Activated T-cell treated with anti-CD3 and anti-CD28 coated beads, Interleukin-2, amount 50 U/mL, for 1 hour (primary cell): ENCODE measurements around the gene ABHD11.

Experiments used
- DNase-seq: peaks from one replicate; pipeline ENCODE4 v3.0.0-alpha.2; 2020

Gene ABHD11

DNA sequence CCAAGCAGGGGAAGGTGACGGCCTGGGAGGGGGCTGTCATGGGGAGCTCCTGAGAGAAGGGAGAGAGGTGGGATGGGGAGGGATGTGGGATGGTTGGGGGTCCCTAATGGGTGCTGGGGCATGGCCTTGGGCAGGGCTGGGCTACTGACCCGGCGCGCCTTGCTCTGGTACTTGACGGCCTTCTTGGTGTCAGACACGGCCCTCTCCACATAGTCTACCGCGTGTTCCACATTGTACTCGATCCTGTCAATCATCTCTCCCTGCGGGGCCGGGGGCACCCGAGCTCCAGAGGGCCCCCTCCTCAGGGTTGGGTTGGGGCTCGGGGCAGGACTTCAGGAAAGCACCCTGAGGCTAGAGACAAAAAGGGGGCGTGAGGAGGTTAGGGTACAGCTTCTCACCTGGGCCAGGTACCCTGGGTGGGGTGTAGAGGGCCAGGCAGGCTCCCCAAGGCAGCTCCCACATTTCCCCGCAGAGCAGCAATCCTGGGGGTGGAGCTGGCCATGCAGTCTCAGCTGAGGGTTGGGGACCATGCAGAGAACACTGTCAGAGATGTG is 37.9 kb downstream of the ABHD11 start:
- DNase-seq = no peak

DNA sequence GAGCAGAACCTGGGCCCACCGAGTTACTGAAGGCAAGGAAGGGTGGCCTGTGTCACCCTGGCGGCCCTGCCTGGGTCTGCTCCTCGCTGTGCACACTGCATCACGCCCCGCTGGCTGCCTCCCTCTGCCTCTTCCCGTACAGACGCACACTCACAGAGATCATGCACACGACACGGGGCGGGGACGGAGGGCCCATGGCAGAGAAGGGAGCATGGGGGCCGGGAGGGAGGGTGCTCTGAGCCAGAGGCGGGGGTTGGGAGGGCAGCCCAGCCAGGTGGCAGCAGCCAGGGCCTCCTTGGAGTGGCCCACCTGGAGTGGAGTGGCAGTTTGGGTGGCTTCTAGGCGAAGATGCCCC is 38.6 kb downstream of the ABHD11 start:
- no peak for DNase-seq

DNA sequence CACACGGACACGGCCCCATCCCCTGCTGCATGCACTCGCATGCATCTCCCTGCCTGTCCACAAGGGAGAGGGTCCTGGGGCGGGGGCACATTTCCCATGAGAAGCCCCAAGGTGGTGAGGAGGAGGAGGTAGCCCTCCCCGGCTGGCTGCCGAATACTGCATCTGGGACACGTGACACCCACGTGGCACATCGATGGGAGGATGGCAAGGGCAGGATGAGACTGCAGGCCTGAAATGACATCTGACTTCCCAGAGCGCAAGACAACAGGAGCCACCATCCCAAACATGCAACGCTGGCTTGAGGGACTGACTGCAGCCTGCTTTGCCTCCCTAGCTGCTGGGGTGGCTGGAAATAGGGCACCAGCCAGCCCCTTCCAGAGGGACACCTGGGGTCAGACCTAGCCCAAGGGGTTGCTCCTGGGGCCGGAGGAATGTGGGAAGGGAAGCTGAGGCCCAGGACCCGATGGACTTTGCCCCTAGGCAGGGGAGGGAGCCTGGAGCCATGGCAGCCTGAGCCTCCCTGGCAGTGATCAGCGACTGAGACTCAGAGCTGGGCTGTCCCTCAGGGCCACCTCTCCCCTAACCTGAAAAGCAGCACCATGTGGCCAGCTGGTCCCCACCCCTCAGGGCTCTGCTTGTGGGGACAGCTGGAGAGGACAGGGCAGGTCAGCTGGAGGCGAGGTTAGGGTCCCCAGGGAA is 39.1 kb downstream of the ABHD11 start:
- DNase-seq = no peak

DNA sequence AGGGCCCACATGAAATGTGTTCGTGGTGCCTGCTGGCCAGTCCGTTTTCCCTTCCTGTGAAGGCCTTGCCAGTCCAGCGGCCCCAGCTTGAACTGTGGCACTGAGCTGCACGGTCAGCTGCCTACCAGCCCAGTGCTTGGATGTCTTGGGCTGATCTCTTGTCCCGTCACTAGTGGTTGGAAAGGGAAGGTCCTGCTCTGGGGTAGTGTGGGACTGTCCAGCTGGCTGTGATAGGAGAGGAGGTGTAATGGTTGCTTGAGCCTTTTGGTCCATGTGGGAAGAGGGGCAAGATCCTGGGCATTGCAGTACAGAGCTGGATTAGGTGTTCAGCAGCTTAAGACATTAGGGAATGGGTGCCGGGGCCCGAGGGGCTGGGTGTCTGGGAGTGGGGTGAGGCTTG is 40.2 kb downstream of the ABHD11 start:
- DNase-seq = no peak

DNA sequence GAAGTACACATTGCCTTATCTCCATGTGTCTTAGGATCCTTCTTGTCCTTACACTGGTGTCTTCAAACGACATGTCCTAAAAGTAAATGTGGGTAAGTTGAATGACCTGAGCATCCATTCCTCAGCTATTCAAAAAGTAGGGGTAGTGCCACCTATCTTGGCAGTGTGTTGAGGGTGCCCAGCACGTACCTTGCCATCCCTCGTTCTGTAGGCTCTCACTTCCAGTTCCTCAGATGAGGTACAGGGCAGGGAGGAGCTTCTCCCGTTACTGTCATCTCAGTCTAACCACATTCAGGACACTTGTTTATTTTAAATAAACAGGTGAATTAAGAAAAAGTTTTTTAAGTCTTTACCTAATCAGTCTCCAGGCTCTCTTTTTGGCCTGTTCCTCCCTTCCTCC is 42.2 kb downstream of the ABHD11 start:
- no peak for DNase-seq

DNA sequence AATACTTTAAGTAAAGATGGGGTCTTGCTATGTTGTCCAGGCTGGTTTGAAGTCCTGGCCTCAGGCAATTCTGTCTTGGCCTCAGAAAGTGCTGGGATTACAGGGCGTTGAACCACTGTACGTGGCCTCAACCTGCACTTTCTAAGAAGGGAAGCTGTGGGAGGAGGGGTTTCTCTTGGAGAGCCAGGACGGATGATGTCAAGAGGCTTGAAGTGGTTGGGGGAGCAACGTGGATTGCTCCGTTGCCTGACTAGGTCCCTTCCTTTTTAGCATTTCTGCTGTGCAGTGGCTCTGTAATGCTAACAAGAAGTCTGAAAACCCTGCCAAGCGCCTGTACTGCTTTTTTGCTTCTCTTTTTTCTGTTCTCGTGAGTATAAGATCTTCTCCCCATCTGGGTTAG is 48.0 kb downstream of the ABHD11 start:
- DNase-seq = no peak

DNA sequence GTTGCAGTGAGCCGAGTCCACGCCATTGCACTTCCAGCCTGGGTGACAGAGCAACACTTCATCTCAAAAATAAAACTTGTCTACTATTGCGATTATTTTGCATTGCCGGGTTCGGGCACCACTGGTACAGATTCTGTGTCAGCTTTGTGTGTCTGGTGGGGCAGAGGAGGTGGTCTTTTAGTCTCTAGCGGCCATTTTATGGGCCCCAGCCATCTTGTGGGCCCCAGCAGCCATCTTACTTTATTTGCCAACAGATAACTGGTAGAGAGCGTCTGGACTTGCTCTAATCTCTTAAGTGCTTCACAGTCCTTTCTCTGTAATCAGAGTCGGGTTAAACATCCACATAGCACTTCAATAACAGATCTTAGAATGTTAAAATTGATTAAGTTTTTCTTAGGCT is 50.3 kb downstream of the ABHD11 start:
- DNase-seq = no peak
